Measurements from ENCODE around the gene SPACDR. TPM values are rescaled to one million over a fixed set of nuclear protein-coding genes. Genes with fewer than 3 reads are reported as not detected.

Gene SPACDR
- 0.47 TPM for polyA plus RNA-seq (2013, experiment 1 of 2)
- polyA plus RNA-seq (2013, experiment 2 of 2) = 0.56 TPM

- Histone ChIP-seq H3K27ac (ENCODE audit: low read length, poor library complexity, severe bottlenecking) (no peak within 1 kb of the TSS), H2BK5ac (ENCODE audit: low read depth, low read length, poor library complexity, severe bottlenecking) (no peak within 1 kb of the TSS), H3K4me3 (ENCODE audit: insufficient read depth in 1 of 2, low read depth in 1 of 2, low read length in 2 of 2) (no peak within 1 kb of the TSS), H3K14ac (ENCODE audit: low read length in 2 of 2) (peak within 1 kb of the TSS in 1 of 2 experiments; percentile 64), H2AFZ (ENCODE audit: low read depth, low read length) (no peak within 1 kb of the TSS), H3K23ac (ENCODE audit: low read length in 2 of 2) (peak within 1 kb of the TSS in 1 of 2 experiments; percentile 1), H2AK5ac (ENCODE audit: low read length, severe bottlenecking) (no peak within 1 kb of the TSS), H3K36me3 (ENCODE audit: control insufficient read depth in 1 of 2, insufficient read depth in 2 of 2, low read depth in 1 of 2, low read length in 2 of 2) (peaks cover 41 to 44% of the 10 kb centered on the region in 2 experiments), H3K4me1 (ENCODE audit: control insufficient read depth, insufficient read depth, low read depth, low read length) (peaks cover 16% of the 10 kb centered on the region), H3K27me3 (ENCODE audit: control insufficient read depth in 1 of 2, insufficient read depth in 1 of 2, low read length in 2 of 2) (no peaks in the 10 kb centered on the region), H4K91ac (ENCODE audit: low read length) (no peak within 1 kb of the TSS), H3K9ac (ENCODE audit: low read length) (peak within 1 kb of the TSS; percentile 38), H3K9me3 (ENCODE audit: control insufficient read depth, low read length) (no peaks in the 10 kb centered on the region), H2BK12ac (ENCODE audit: low read length in 2 of 2) (no peak within 1 kb of the TSS), H3K4ac (ENCODE audit: low read depth in 1 of 2, low read length in 2 of 2) (no peak within 1 kb of the TSS), H2BK15ac (ENCODE audit: low read depth, poor library complexity, severe bottlenecking) (no peak within 1 kb of the TSS), H4K8ac (ENCODE audit: low read length) (peak within 1 kb of the TSS; percentile 47), H2BK120ac (ENCODE audit: low read depth, low read length) (peak within 1 kb of the TSS; percentile 0), H3K18ac (ENCODE audit: low read depth in 1 of 2, low read length in 2 of 2) (peak within 1 kb of the TSS in 1 of 2 experiments; percentile 9), H3K79me1 (replicated peaks; ENCODE audit: low read length, poor library complexity, severe bottlenecking) (peaks cover 17% of the 10 kb centered on the region), H3K4me2 (ENCODE audit: low read length, poor library complexity, severe bottlenecking) (no peak within 1 kb of the TSS)
- 65% methylated on average over 7 of the region's 7 CpGs for WGBS
- no peak for DNase-seq
These were observed at the start of gene SPACDR for GRCh38 chr7:100464210-100464660. SPACDR (minus strand) TSS chr7:100464260; CDS start chr7:100464025, 235 bp downstream.

GRCh38 chr7:100513212-100513810 is 49.3 kb upstream of the SPACDR start:
- no peaks in the 10 kb centered on the region for H3K9me3 ChIP-seq (ENCODE audit: control insufficient read depth, low read length)
- no peak overlapping the region for H4K8ac ChIP-seq (ENCODE audit: low read length)
- H2BK15ac ChIP-seq (ENCODE audit: low read depth, poor library complexity, severe bottlenecking) = no peak overlapping the region
- H3K9ac ChIP-seq (ENCODE audit: low read length) = no peak overlapping the region
- no peak overlapping the region for H2BK12ac ChIP-seq (ENCODE audit: low read length in 2 of 2)
- H3K4me3 ChIP-seq (ENCODE audit: insufficient read depth in 1 of 2, low read depth in 1 of 2, low read length in 2 of 2) = no peak overlapping the region
- no peak overlapping the region for H2AFZ ChIP-seq (ENCODE audit: low read depth, low read length)
- H2AK5ac ChIP-seq (ENCODE audit: low read length, severe bottlenecking) = no peak overlapping the region
- no peak overlapping the region for H3K14ac ChIP-seq (ENCODE audit: low read length in 2 of 2)
- H4K91ac ChIP-seq (ENCODE audit: low read length) = no peak overlapping the region
- 91% methylated on average over 9 of the region's 9 CpGs for WGBS
- no peaks in the 10 kb centered on the region for H3K79me1 ChIP-seq (replicated peaks; ENCODE audit: low read length, poor library complexity, severe bottlenecking)
- no peak overlapping the region for H3K23ac ChIP-seq (ENCODE audit: low read length in 2 of 2)
- H3K27me3 ChIP-seq (ENCODE audit: control insufficient read depth in 1 of 2, insufficient read depth in 1 of 2, low read length in 2 of 2) = peaks cover 0 to 6% of the 10 kb centered on the region in 2 experiments
- peaks cover 5% of the 10 kb centered on the region for H3K4me1 ChIP-seq (ENCODE audit: control insufficient read depth, insufficient read depth, low read depth, low read length)
- H3K27ac ChIP-seq (ENCODE audit: low read length, poor library complexity, severe bottlenecking) = no peak overlapping the region
- no peak overlapping the region for H2BK5ac ChIP-seq (ENCODE audit: low read depth, low read length, poor library complexity, severe bottlenecking)
- H3K36me3 ChIP-seq (ENCODE audit: control insufficient read depth in 1 of 2, insufficient read depth in 2 of 2, low read depth in 1 of 2, low read length in 2 of 2) = no peaks in the 10 kb centered on the region
- H2BK120ac ChIP-seq (ENCODE audit: low read depth, low read length) = no peak overlapping the region
- H3K18ac ChIP-seq (ENCODE audit: low read depth in 1 of 2, low read length in 2 of 2) = no peak overlapping the region
- H3K4me2 ChIP-seq (ENCODE audit: low read length, poor library complexity, severe bottlenecking) = no peak overlapping the region
- no peak for DNase-seq
- H3K4ac ChIP-seq (ENCODE audit: low read depth in 1 of 2, low read length in 2 of 2) = no peak overlapping the region

GRCh38 chr7:100510437-100511239 is 46.6 kb upstream of the SPACDR start:
- Histone ChIP-seq H2BK12ac (ENCODE audit: low read length in 2 of 2) (no peak overlapping the region), H3K4me1 (ENCODE audit: control insufficient read depth, insufficient read depth, low read depth, low read length) (peaks cover 3% of the 10 kb centered on the region), H2AFZ (ENCODE audit: low read depth, low read length) (no peak overlapping the region), H4K8ac (ENCODE audit: low read length) (no peak overlapping the region), H3K9ac (ENCODE audit: low read length) (no peak overlapping the region), H3K14ac (ENCODE audit: low read length in 2 of 2) (no peak overlapping the region), H2BK15ac (ENCODE audit: low read depth, poor library complexity, severe bottlenecking) (no peak overlapping the region), H2AK5ac (ENCODE audit: low read length, severe bottlenecking) (no peak overlapping the region), H4K91ac (ENCODE audit: low read length) (no peak overlapping the region), H3K79me1 (replicated peaks; ENCODE audit: low read length, poor library complexity, severe bottlenecking) (no peaks in the 10 kb centered on the region), H3K4me2 (ENCODE audit: low read length, poor library complexity, severe bottlenecking) (no peak overlapping the region), H3K27me3 (ENCODE audit: control insufficient read depth in 1 of 2, insufficient read depth in 1 of 2, low read length in 2 of 2) (peaks cover 0 to 11% of the 10 kb centered on the region in 2 experiments), H3K4ac (ENCODE audit: low read depth in 1 of 2, low read length in 2 of 2) (no peak overlapping the region), H3K27ac (ENCODE audit: low read length, poor library complexity, severe bottlenecking) (no peak overlapping the region), H2BK5ac (ENCODE audit: low read depth, low read length, poor library complexity, severe bottlenecking) (no peak overlapping the region), H2BK120ac (ENCODE audit: low read depth, low read length) (no peak overlapping the region), H3K23ac (ENCODE audit: low read length in 2 of 2) (no peak overlapping the region), H3K36me3 (ENCODE audit: control insufficient read depth in 1 of 2, insufficient read depth in 2 of 2, low read depth in 1 of 2, low read length in 2 of 2) (no peaks in the 10 kb centered on the region), H3K4me3 (ENCODE audit: insufficient read depth in 1 of 2, low read depth in 1 of 2, low read length in 2 of 2) (no peak overlapping the region), H3K18ac (ENCODE audit: low read depth in 1 of 2, low read length in 2 of 2) (no peak overlapping the region), H3K9me3 (ENCODE audit: control insufficient read depth, low read length) (no peaks in the 10 kb centered on the region)
- WGBS = 93% methylated on average over 8 of the region's 9 CpGs
- DNase-seq = no peak

GRCh38 chr7:100509231-100509630 is 45.2 kb upstream of the SPACDR start:
- H4K8ac ChIP-seq (ENCODE audit: low read length) = no peak overlapping the region
- H3K36me3 ChIP-seq (ENCODE audit: control insufficient read depth in 1 of 2, insufficient read depth in 2 of 2, low read depth in 1 of 2, low read length in 2 of 2) = no peaks in the 10 kb centered on the region
- H3K4ac ChIP-seq (ENCODE audit: low read depth in 1 of 2, low read length in 2 of 2) = no peak overlapping the region
- peak overlapping the region; percentile 7 for H2BK15ac ChIP-seq (ENCODE audit: low read depth, poor library complexity, severe bottlenecking)
- no peak overlapping the region for H3K9ac ChIP-seq (ENCODE audit: low read length)
- peak overlapping the region in 1 of 2 experiments; percentile 30 for H3K4me3 ChIP-seq (ENCODE audit: insufficient read depth in 1 of 2, low read depth in 1 of 2, low read length in 2 of 2)
- no peak for DNase-seq
- no peak overlapping the region for H2BK5ac ChIP-seq (ENCODE audit: low read depth, low read length, poor library complexity, severe bottlenecking)
- no peak overlapping the region for H2AK5ac ChIP-seq (ENCODE audit: low read length, severe bottlenecking)
- H2BK12ac ChIP-seq (ENCODE audit: low read length in 2 of 2) = no peak overlapping the region
- H3K18ac ChIP-seq (ENCODE audit: low read depth in 1 of 2, low read length in 2 of 2) = no peak overlapping the region
- no peaks in the 10 kb centered on the region for H3K79me1 ChIP-seq (replicated peaks; ENCODE audit: low read length, poor library complexity, severe bottlenecking)
- H3K4me1 ChIP-seq (ENCODE audit: control insufficient read depth, insufficient read depth, low read depth, low read length) = peaks cover 3% of the 10 kb centered on the region
- no peak overlapping the region for H3K27ac ChIP-seq (ENCODE audit: low read length, poor library complexity, severe bottlenecking)
- no peaks in the 10 kb centered on the region for H3K9me3 ChIP-seq (ENCODE audit: control insufficient read depth, low read length)
- no peak overlapping the region for H2AFZ ChIP-seq (ENCODE audit: low read depth, low read length)
- no peak overlapping the region for H3K4me2 ChIP-seq (ENCODE audit: low read length, poor library complexity, severe bottlenecking)
- no peak overlapping the region for H3K23ac ChIP-seq (ENCODE audit: low read length in 2 of 2)
- H4K91ac ChIP-seq (ENCODE audit: low read length) = no peak overlapping the region
- 90% methylated on average over 15 of the region's 15 CpGs for WGBS
- H3K27me3 ChIP-seq (ENCODE audit: control insufficient read depth in 1 of 2, insufficient read depth in 1 of 2, low read length in 2 of 2) = peaks cover 0 to 11% of the 10 kb centered on the region in 2 experiments
- no peak overlapping the region for H3K14ac ChIP-seq (ENCODE audit: low read length in 2 of 2)
- H2BK120ac ChIP-seq (ENCODE audit: low read depth, low read length) = no peak overlapping the region
